Stimulated activated CD8-positive, alpha-beta memory T cell treated with anti-CD3 and anti-CD28 coated beads, Interleukin-7, amount 100 ng/mL, for 24 hours (primary cell): Measurements from ENCODE around the gene CAMK2A.

Source experiments
- DNase-seq: peaks from one replicate; pipeline ENCODE4 v3.0.0-alpha.2; 2020; ENCODE audit warnings: low read depth

CAMK2A gene

DNA sequence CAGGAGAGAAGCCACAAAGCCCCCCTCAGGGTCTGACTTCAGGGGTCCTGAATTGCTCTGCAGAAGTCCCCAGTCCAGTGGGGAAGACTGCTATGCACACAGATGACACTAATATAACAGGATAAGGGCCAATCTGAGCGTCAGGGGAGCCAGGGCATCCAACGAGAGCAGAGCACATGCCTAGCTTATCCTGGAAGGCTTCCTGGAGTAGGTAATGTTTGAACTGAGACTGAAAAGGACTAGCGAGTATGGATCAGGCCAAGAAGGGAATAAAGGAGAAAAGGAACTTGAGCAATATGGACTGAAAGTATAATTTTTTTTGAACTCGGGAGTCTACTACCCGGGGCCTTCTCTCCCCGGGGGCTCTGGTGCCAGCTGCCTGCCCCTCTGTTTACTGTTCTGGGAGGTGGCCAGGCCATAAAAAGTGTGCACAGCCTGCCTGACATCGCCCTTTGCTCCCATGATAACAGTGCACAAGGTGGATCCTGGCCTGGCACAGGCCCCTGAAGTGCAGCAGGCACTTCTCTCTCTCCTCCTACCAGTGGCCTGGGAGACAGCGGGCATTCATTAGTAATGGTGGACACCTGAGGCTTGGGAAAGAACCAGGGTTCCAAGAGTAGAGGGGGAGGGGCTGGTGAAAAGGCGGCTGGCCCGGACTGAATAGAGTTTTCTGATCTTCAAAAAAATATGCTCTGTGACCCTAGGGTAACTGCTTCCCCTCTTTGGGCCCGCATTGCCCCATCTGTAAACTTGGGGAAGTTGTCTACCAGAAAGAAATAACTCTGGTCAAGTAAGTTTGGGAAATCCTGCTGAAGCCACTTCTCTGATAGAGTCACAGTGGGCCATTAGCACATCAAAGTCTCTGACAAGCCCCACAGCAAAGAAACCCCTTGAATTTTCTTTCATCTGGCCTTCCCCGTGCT, 104.3 kb downstream of the CAMK2A start:
- DNase-seq, result no peak

DNA sequence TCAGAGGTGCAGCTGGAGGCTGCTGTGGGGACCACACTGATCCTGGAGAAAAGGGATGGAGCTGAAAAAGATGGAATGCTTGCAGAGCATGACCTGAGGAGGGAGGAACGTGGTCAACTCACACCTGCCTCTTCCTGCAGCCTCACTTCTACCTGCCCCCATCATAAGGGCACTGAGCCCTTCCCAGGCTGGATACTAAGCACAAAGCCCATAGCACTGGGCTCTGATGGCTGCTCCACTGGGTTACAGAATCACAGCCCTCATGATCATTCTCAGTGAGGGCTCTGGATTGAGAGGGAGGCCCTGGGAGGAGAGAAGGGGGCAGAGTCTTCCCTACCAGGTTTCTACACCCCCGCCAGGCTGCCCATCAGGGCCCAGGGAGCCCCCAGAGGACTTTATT, 105.6 kb downstream of the CAMK2A start:
- no peak for DNase-seq

DNA sequence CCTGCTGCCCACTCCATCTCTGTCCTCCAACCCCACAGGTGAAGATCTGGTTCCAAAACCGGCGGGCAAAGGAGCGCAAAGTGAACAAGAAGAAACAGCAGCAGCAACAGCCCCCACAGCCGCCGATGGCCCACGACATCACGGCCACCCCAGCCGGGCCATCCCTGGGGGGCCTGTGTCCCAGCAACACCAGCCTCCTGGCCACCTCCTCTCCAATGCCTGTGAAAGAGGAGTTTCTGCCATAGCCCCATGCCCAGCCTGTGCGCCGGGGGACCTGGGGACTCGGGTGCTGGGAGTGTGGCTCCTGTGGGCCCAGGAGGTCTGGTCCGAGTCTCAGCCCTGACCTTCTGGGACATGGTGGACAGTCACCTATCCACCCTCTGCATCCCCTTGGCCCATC, 106.1 kb downstream of the CAMK2A start:
- no peak for DNase-seq

DNA sequence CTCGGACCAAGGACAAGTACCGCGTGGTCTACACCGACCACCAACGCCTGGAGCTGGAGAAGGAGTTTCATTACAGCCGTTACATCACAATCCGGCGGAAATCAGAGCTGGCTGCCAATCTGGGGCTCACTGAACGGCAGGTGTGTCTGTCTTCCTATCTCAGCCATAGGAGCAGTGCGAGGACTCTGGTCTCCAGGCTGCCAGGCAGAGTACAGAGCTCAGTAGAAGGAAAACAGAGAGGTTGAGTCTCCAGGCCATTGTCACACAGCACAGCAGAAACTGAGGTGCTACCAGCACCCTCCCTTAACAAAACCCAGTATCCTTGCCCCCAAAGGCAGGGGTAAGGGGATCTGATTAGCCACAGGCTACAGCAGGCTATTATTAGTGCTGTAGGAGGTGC, 106.8 kb downstream of the CAMK2A start:
- no peak for DNase-seq

DNA sequence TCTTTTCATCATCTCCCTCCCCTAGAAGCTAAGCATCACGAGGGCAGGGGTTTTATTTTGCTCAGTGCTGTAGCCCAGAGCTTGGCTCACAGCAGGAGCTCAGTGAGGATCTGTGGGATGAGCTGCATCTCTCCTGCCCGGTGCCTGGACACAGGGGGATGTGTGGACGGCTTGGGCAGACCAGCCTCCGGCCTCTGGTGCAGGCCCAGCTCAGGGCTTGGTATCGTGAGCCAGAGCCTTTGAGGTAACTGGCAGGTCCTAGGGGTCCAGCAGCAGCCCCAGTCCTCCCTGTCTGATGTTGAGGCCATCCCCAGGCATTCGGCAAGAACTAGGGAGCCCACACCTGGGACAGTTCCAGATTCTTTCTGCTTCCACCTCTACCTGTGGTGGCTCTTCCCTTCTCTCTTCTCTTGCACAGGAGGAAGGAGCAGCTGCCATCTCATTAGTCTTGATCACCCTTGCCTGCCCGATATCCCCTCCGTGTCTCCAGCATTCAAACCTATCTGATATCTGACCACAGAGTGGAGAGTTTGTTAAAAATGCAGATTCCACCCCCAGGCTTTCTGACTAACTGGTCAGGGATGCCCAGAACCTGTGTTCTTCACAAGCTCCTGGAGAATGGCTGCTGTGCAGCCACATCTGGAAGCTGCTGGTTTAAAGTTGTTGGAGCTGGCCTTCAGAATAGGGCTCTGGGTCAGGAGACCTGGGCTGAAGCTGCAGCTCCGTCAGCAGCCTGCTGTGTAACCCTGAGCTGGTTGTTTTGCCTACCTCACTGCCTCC, 107.6 kb downstream of the CAMK2A start:
- no peak for DNase-seq

DNA sequence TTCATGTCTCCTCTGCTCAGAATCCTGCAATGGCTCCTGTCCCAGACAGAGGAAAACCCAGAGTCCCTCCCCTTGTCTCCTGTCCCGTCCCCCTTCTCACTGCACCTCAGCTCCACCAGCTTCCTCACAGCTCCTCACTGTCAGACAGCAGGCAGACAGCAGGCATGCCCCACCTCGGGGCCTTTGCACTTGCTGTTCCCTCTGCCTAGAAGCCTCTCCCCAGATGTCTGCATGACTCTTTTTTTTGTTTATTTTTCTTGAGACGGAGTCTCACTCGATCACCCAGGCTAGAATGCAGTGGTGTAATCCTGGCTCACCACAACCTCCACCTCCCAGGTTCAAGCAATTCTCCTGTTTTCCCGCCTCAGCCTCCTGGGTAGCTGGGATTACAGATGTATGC, 108.5 kb downstream of the CAMK2A start:
- DNase-seq, result no peak

DNA sequence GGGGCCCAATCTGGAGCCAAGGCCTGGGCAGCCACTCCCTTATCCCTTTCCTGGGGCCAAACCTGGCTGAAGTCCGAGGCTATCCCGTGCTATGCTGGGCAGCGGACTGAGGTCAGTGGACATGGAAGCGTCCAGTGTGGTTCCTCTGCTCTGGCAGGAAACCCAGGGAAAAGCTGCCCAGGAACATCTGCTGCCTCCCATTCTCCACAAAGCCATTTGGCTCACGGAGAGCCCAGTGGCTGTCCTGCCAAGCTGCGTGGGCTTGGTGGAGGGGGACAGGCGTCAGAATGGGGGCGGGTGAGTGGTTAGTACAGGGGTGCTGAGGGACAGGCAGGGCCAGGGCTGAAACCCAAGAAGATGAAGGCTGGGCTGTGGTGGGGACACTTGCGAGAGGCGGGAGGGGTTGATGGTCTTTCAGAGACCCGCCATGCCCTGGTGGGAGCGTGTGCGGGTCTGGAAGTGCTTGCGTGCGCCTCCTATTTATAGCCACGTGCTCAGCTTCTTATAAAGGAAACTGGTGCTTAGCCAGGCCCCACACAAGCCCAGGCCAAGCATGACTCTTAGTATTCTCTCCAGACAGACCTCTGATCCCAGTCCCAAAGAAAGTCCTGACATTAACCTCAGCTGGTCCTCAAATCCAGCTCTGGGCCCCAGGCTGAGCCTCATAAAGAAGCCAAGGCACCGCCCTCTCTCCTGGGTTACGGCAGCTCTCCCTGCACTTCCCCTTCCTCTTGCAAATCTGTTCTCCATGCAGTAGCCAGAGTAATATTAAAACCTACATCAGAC, 109.1 kb downstream of the CAMK2A start:
- no peak for DNase-seq

DNA sequence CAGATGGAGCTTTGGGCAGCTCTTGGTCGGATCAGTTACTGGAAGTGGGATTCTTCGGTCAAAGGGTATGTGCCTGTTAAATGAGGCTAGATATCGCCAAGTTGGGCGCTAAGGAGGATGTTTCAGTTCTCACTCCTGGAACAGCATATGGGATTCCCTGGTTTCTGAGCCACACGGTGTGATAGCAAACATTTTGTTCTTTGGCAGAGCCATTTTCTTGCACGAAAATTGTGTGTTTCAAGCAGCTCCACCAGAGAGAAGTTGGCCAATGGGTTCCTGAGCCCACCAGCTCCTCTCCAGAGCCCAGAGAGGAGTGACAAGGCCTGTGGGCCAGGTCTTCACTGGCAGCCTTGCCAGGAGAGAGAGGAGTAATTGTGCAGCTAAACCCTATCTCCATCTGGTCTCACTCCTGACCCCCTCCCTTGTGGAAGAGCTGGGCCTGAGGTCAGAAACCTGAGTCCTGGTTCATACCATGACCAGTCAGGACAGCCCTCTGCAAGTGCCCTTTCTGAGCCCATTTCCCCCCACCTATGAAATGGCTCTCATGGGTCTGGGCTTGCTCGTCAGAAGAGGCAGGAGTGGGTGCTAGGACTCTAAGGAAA, 110.5 kb downstream of the CAMK2A start:
- DNase-seq, result no peak

DNA sequence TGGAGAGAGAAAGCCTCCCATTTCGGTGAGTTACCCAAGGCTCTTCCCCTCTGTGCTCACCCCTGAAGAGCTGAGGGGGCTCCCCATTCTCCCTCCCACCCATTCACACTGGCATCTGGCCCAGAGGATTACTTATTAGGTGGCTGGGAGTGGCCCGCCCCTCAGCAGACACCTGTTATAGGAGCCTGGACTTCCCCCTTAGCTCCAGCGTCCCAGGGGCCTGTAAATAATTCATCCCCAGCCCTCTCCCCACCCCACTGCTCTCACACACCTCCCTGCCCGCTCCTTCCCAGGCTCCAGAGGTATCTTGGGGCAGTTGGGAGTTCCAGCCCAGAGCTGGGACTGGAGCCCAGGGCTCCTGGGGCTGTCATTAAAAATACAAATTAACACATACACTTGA, 111.3 kb downstream of the CAMK2A start:
- DNase-seq, result no peak

DNA sequence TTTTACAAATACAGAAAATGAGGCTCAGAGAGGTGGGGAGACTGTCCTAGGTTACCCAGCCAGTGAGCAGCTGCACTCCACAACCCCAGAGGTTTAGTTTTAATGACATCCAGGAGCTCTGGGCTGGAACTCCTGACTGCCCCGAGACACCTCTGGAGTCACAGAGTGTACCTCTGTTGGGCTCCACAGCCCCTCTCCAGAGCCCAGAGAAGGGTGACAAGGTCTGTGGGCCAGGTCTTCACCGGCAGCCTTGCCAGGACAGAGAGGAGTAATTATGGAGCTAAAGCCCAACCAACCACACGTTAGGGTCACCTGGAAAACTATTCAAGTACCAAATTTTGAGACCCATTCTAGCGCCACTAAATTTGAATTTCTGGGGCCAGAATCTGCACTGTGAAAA, 111.9 kb downstream of the CAMK2A start:
- DNase-seq, result no peak

DNA sequence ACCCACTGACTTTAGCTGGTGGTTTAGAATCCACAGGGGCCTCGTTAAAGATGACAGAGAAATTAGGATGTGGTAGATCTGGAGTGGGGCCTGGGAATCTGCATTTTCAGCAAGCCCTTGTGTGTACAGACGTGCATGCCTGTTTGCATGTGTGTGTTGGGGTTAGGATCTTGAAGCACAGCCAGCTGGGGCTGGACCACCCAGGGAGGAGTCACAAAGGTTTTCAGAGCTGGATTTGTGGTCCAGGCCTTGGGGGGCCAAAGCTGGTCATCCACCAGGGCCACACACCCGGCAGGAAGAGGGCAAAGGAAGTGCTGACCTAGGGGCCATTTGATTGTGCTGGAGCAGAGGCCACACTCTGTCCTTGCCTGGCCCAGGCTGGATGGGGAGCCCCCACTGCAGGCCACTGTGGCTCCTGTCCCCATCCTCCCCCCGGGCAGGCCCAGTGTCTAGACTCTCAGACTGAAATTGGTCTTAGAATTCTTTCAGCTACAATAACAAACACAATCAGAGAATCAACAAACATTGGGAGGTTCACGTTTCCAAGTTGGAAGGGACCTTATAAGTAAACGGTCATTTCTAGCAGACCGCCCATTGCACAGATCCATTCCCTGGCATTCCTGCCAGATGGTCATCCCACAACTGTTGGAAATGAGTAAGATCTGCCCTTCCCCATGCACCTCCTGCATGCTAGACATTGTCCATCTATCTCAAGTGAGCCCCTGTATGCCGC, 112.7 kb downstream of the CAMK2A start:
- DNase-seq, result no peak

DNA sequence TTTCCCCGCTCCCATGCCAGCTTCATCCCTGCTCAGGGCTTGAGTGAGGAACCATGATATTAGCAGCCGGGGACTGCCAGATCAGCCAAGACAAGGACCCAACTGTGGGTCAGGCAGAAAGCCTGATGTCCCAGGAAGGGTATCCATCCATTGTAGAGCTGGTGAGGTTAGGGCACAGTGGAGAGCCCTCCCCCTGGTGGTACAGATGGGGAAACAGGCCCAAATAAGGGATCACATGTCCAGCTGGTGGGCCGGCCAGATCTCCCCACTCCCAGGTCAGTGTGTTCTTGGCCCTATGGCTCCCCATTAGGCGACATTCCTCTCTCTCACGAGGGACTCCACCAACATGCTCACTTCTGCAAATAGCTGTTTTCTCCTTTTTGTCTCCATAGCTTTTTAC, 114.0 kb downstream of the CAMK2A start:
- no peak for DNase-seq

DNA sequence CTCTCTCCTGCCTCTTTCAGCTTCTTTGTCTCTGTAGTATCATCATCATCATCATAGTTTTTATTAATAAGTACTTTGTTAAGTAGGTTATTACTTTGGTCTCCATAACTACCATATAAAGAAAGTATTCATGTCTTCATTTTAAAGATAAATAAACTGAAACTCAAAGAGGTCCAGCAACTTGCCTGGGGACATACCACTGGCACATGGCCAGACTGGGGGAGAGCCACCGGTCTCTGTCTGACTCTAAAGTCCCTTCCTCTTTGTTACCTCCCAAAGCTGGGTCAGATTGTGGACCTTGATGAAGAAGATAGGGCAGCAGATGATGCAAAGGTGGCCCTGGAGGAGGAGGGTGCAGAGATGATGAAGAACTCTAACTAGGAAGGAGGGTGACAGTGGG, 114.5 kb downstream of the CAMK2A start:
- DNase-seq, result no peak

DNA sequence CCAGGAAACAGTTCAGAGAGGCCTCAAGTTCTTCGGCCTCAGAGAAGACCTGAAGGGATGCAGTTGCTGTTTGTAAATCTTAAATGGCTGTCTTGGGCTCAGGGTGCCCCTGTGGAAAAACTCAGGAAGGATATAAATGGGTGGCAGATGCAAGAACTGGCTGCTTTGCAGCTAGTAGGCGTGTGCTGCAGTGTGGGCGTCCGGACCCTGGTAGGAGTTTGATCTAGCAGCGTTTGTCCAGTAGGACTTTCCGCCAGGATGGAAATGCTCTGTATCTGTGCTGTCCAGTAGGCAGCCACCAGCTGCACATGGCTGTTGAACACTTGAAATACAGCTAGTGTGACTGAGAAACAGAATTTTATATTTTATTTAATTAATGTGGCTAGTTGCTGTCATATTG, 115.3 kb downstream of the CAMK2A start:
- no peak for DNase-seq

DNA sequence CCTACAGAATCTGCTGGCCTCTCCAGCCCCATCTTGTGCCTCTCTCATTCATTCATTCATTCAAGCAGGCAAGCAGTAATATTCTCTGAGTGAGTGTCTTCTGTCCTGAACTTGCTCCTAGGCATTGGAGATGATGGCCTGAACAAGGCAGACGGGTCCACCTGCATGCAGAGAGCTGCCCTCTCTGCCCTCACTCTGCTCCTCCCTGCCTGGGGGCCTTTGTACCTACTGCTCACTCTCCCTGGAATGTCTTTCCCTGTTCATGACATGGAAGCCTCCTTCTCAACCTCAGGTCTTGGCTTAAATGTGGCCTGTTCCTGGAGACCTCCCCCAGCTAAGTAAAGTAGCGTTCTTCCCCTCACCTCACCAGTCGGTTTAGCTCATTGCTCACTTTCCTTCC, 116.4 kb downstream of the CAMK2A start:
- no peak for DNase-seq

DNA sequence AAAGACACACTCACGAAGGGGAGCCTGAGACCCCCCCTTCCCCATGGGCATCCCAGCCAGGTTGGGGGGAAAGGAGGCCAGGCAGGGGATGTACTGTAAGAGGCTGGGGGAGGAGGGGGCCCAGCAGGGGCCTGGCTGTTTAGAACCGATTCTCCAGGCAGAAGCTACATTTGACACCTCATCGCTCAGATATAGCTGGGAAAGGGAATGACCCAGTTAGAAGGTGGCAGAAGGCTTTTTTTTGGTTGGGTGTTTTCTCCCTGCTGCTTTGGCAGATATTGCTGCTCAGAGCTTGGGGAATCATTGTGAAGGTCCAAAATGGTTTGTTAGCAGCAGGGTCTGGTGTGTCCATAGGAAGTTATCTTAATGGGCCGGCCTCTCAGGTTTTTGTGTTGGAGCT, 117.0 kb downstream of the CAMK2A start:
- DNase-seq, result no peak

DNA sequence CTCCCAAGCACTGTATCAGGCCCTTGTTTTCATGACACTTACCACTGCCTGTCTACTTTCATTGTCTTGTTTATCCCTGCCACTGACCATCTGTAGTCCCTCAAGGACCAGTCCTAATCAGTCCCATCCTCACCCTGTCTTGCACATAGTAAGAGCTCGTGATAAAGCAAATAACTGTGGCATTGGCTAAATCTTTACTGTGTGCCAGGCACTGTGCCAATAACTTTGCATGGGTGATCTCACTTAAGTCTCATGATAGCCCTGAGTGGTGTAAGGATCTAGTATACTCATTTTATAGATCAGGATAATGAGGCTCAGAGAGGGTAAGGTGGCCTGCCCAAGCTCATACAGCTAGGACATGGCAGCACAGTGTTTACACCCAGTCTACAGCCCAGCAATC, 117.4 kb downstream of the CAMK2A start:
- DNase-seq, result no peak
